Aorta (tissue), 5 donors: Measurements from ENCODE around the gene CCDC85B. TPM values are rescaled to one million over a fixed set of nuclear protein-coding genes. Genes with fewer than 3 reads are reported as not detected.

Source experiments
- ATAC-seq: fragments of 200-7000 bp; cut with Tn5 transposase; one replicate; pipeline ENCODE4 v1.9.1; 2022; ENCODE audit warnings: moderate library complexity; ENCODE audit not compliant: low FRiP score
- DNase-seq, 2 donors: peaks; one replicate each; pipeline ENCODE4 v3.0.0-alpha.2; 2020
- H3K27ac ChIP-seq, 2 donors: one replicate each; pipeline ENCODE4 v1.5.1; 2013; ENCODE audit warnings: low read length in 2 of 2, mild to moderate bottlenecking in 2 of 2, moderate library complexity in 2 of 2, control low read depth in 1 of 2, inconsistent platforms in 1 of 2, low read depth in 1 of 2
- H3K27me3 ChIP-seq, 2 donors: one replicate each; pipeline ENCODE4 v1.6.1; 2013; ENCODE audit warnings: control low read depth in 1 of 2, low read length in 1 of 2, mild to moderate bottlenecking in 1 of 2, moderate library complexity in 1 of 2; ENCODE audit not compliant: insufficient read depth in 2 of 2, control insufficient read depth in 1 of 2
- H3K36me3 ChIP-seq, 2 donors: one replicate each; pipeline ENCODE4 v1.6.1; 2013; ENCODE audit warnings: control low read depth in 1 of 2, low read length in 1 of 2, mild to moderate bottlenecking in 1 of 2; ENCODE audit not compliant: insufficient read depth in 2 of 2, control insufficient read depth in 1 of 2
- H3K4me1 ChIP-seq, 2 donors: one replicate each; pipeline ENCODE4 v1.6.1; 2013; ENCODE audit warnings: low read length in 2 of 2, control low read depth in 1 of 2, mild to moderate bottlenecking in 1 of 2, moderate library complexity in 1 of 2; ENCODE audit not compliant: insufficient read depth in 2 of 2, control insufficient read depth in 1 of 2
- H3K4me3 ChIP-seq, 2 donors: one replicate each; pipeline ENCODE4 v1.5.1; 2013; ENCODE audit warnings: low read length in 2 of 2, control low read depth in 1 of 2, mild to moderate bottlenecking in 1 of 2
- H3K9me3 ChIP-seq: one replicate; pipeline ENCODE4 v1.6.1; 2013; ENCODE audit warnings: mild to moderate bottlenecking, low read length; ENCODE audit not compliant: control insufficient read depth
- WGBS, 2 donors: extraction: QIAGEN DNeasy Blood & Tissue Kit; methylation state at CpG; one replicate each; pipeline ENCODE4 v1.1.7; 2013; 5-methylcytosine and 5-hydroxymethylcytosine counted together
- intact Hi-C, 2 donors: fragments of 100-400 bp; cut with DNase I; formaldehyde crosslinking; loops; one replicate each; pipeline versions ENCODE4 v1.14.2 to v1.15.0; 2022
- polyA plus RNA-seq, 2 donors: library from polyadenylated mRNA; stranded (reverse); fragments of 200-250 nt; gene quantifications; one replicate each; pipeline ENCODE4 v1.2.3, GENCODE V29; 2013
- total RNA-seq, 2 donors: library from RNA; stranded (reverse); fragmentation: NEBNext Ultra II Directional; extraction: Animal tissue kit (Norgen Biotek cat#: 25700); gene quantifications; one replicate each; pipeline ENCODE4 v1.2.1, GENCODE V29; 2021
- donor health status: healthy with polysubstance abuse.
- donor health status: Bipolar disorder and iron deficiency.
- donor health status: DM: no; HTN: no; CAD: no.
- donor health status: DM: no; HTN: no; CAD: no.
- donor health status: DM: yes; HTN: yes; CAD: no.

Gene CCDC85B
- total and polyA plus RNA-seq, 4 donors = 23.9 to 72.8 (median 38.5) TPM

DNA sequence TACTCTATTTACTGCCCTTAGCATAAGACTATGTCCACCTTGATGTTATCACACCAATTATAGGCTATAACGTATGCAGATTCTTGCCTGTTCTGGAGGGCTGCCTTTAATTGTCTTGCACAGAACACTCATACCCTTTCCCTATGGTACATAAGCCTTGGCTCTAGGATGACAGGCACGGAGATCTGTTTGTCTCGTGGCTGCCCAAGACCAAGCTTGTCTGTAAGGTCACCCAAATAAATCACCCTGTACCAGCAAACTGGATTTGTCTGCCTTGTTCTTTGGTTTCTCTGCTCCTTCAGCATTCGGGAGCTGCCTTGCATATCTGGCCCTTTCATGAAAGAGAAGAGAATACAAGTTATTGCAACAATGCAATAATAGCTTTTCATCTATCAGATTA, 47.3 kb downstream of the CCDC85B start:
- WGBS, 2 donors = 27 to 29% methylated on average over 4 of the region's 4 CpGs
- intact Hi-C loops = no loop called here

More for the DNA sequence above, 47.3 kb downstream of the CCDC85B start:
- no peaks in the 10 kb centered on the region for H3K27me3 ChIP-seq
- H3K27ac ChIP-seq = no peak overlapping the region
- no peak for DNase-seq
- ATAC-seq = no peak
- no peaks in the 10 kb centered on the region for H3K9me3 ChIP-seq
- no peak overlapping the region for H3K4me3 ChIP-seq
- no peaks in the 10 kb centered on the region for H3K4me1 ChIP-seq
- H3K36me3 ChIP-seq = no peaks in the 10 kb centered on the region

Other genes with a start within 250 kb of the CCDC85B start
- gene RELA, start 227.8 kb upstream of the CCDC85B start, total RNA-seq = 100 to 1,000 TPM in 1 of 2 donors, 10 to 100 TPM in 1; 98.2 to 108 TPM
- 10 to 100 TPM; 28.8 to 73.8 TPM for gene RELA, start 227.8 kb upstream of the CCDC85B start, polyA plus RNA-seq
- 10 to 100 TPM; 59.8 to 64.4 TPM for gene KAT5, start 178.4 kb upstream of the CCDC85B start, total RNA-seq
- 100 to 1,000 TPM in 1 of 2 donors, 10 to 100 TPM in 1; 29.2 to 120 TPM for gene KAT5, start 178.4 kb upstream of the CCDC85B start, polyA plus RNA-seq
- 10 to 100 TPM; 53.5 to 57.6 TPM for gene RNASEH2C, start 169.9 kb upstream of the CCDC85B start, total RNA-seq
- 100 to 1,000 TPM in 1 of 2 donors, 10 to 100 TPM in 1; 80.1 to 113 TPM for gene RNASEH2C, start 169.9 kb upstream of the CCDC85B start, polyA plus RNA-seq
- 10 to 100 TPM; 15.7 to 16.7 TPM for gene AP5B1, start 109.7 kb upstream of the CCDC85B start, total RNA-seq
- gene AP5B1, start 109.7 kb upstream of the CCDC85B start, polyA plus RNA-seq = 10 to 100 TPM in 1 of 2 donors, 1 to 10 TPM in 1; 3.3 to 10.8 TPM
- not detected for gene OVOL1, start 103.6 kb upstream of the CCDC85B start, total RNA-seq
- gene OVOL1, start 103.6 kb upstream of the CCDC85B start, polyA plus RNA-seq = 1 to 10 TPM in 1 of 2 donors, under 1 TPM in 1; 0.28 to 3.9 TPM
- 1 to 10 TPM in 1 of 2 donors, under 1 TPM in 1; 0.39 to 2.4 TPM for gene SNX32, start 56.7 kb upstream of the CCDC85B start, total RNA-seq
- gene SNX32, start 56.7 kb upstream of the CCDC85B start, polyA plus RNA-seq = 1 to 10 TPM in 1 of 2 donors, not detected in 1; 1.2 TPM
- gene CFL1, start 32.5 kb upstream of the CCDC85B start, total RNA-seq = 100 to 1,000 TPM; 563 to 812 TPM
- 100 to 1,000 TPM; 571 to 688 TPM for gene CFL1, start 32.5 kb upstream of the CCDC85B start, polyA plus RNA-seq
- 10 to 100 TPM; 60.7 to 63.1 TPM for gene MUS81, start 30.2 kb upstream of the CCDC85B start, total RNA-seq
- 100 to 1,000 TPM in 1 of 2 donors, 10 to 100 TPM in 1; 40.7 to 102 TPM for gene MUS81, start 30.2 kb upstream of the CCDC85B start, polyA plus RNA-seq
- 100 to 1,000 TPM; 139 to 185 TPM for gene EFEMP2, start 17.9 kb upstream of the CCDC85B start, total RNA-seq
- gene EFEMP2, start 17.9 kb upstream of the CCDC85B start, polyA plus RNA-seq = 100 to 1,000 TPM; 136 to 224 TPM
- 1 to 10 TPM; 1.8 to 3.9 TPM for gene CTSW, start 10.8 kb upstream of the CCDC85B start, total RNA-seq
- gene CTSW, start 10.8 kb upstream of the CCDC85B start, polyA plus RNA-seq = 1 to 10 TPM; 1.8 to 2.9 TPM
- gene FIBP, start 2.2 kb upstream of the CCDC85B start, total RNA-seq = 10 to 100 TPM; 40.2 to 47.7 TPM
- gene FIBP, start 2.2 kb upstream of the CCDC85B start, polyA plus RNA-seq = 10 to 100 TPM; 57.2 to 73.1 TPM
- 10 to 100 TPM in 1 of 2 donors, 1 to 10 TPM in 1; 7.2 to 31.9 TPM for gene FOSL1, start 9.7 kb downstream of the CCDC85B start, total RNA-seq
- 1 to 10 TPM; 1.6 to 6.4 TPM for gene FOSL1, start 9.7 kb downstream of the CCDC85B start, polyA plus RNA-seq
- 10 to 100 TPM; 45.6 to 47.3 TPM for gene C11orf68, start 28.4 kb downstream of the CCDC85B start, total RNA-seq
- 10 to 100 TPM; 34.9 to 55.3 TPM for gene C11orf68, start 28.4 kb downstream of the CCDC85B start, polyA plus RNA-seq
- gene DRAP1, start 28.8 kb downstream of the CCDC85B start, total RNA-seq = 10 to 100 TPM; 65.9 to 86.4 TPM
- 100 to 1,000 TPM in 1 of 2 donors, 10 to 100 TPM in 1; 88.8 to 122 TPM for gene DRAP1, start 28.8 kb downstream of the CCDC85B start, polyA plus RNA-seq
- not detected for gene TSGA10IP, start 54.8 kb downstream of the CCDC85B start, total RNA-seq
- gene TSGA10IP, start 54.8 kb downstream of the CCDC85B start, polyA plus RNA-seq = not detected
- 10 to 100 TPM; 50.9 to 52.3 TPM for gene SART1, start 71.1 kb downstream of the CCDC85B start, total RNA-seq
- gene SART1, start 71.1 kb downstream of the CCDC85B start, polyA plus RNA-seq = 100 to 1,000 TPM in 1 of 2 donors, 10 to 100 TPM in 1; 27.9 to 129 TPM
- gene EIF1AD, start 111.5 kb downstream of the CCDC85B start, total RNA-seq = 10 to 100 TPM; 28.7 to 35.0 TPM
- gene EIF1AD, start 111.5 kb downstream of the CCDC85B start, polyA plus RNA-seq = 10 to 100 TPM in 1 of 2 donors, 1 to 10 TPM in 1; 8.4 to 16.2 TPM
- gene BANF1, start 111.8 kb downstream of the CCDC85B start, total RNA-seq = 100 to 1,000 TPM; 136 to 145 TPM
- gene BANF1, start 111.8 kb downstream of the CCDC85B start, polyA plus RNA-seq = 100 to 1,000 TPM; 156 to 187 TPM
- gene CST6, start 121.3 kb downstream of the CCDC85B start, total RNA-seq = 10 to 100 TPM in 1 of 2 donors, 1 to 10 TPM in 1; 6.6 to 14.0 TPM
- gene CST6, start 121.3 kb downstream of the CCDC85B start, polyA plus RNA-seq = 10 to 100 TPM; 19.0 to 28.0 TPM
- gene CATSPER1, start 135.8 kb downstream of the CCDC85B start, total RNA-seq = 1 to 10 TPM; 1.0 to 1.2 TPM
- under 1 TPM in 1 of 2 donors, not detected in 1; 0.10 TPM for gene CATSPER1, start 135.8 kb downstream of the CCDC85B start, polyA plus RNA-seq
- gene GAL3ST3, start 158.5 kb downstream of the CCDC85B start, total RNA-seq = not detected
- not detected for gene GAL3ST3, start 158.5 kb downstream of the CCDC85B start, polyA plus RNA-seq
- 100 to 1,000 TPM; 141 to 146 TPM for gene SF3B2, start 161.7 kb downstream of the CCDC85B start, total RNA-seq
- 100 to 1,000 TPM in 1 of 2 donors, 10 to 100 TPM in 1; 59.0 to 126 TPM for gene SF3B2, start 161.7 kb downstream of the CCDC85B start, polyA plus RNA-seq
- 100 to 1,000 TPM in 1 of 2 donors, 10 to 100 TPM in 1; 85.7 to 119 TPM for gene PACS1, start 179.6 kb downstream of the CCDC85B start, total RNA-seq
- 10 to 100 TPM; 16.2 to 32.5 TPM for gene PACS1, start 179.6 kb downstream of the CCDC85B start, polyA plus RNA-seq